SU-DHL-6 (cell line): ENCODE data around the gene ATL1.

Experiments
- CTCF ChIP-seq: fragments of 200-600 bp; sonication (generic); IDR thresholded peaks from one replicate; pipeline ENCODE4 v1.5.1; 2017; ENCODE audit warnings: antibody characterized with exemption, mild to moderate bottlenecking, low read length, moderate library complexity; ENCODE audit not compliant: insufficient read depth, poor library complexity, severe bottlenecking
- EZH2phosphoT487 ChIP-seq: fragments of 200-600 bp; sonication (generic), shearing (Covaris generic); conservative IDR thresholded peaks from 2 replicates; pipeline ENCODE4 v1.6.1; 2018; ENCODE audit warnings: mild to moderate bottlenecking, antibody characterized with exemption, low read length, moderate library complexity, mixed read lengths

GRCh38 chr14:50631408-50631821, 71.5 kb downstream of the ATL1 start:
- TF ChIP-seq CTCF (no peak), EZH2phosphoT487 (no peak)
